AG09319 (cell line): ENCODE results near the gene ACBD6.
"Not testable (repeated sequence)": the region's sequence is repeated elsewhere in the genome, so short reads cannot be mapped to it uniquely, and the experiment has no call there.

Experiments
- DNase-seq: peaks from one replicate; pipeline ENCODE4 v3.0.0-alpha.2; 2010; ENCODE audit warnings: low read depth; ENCODE audit errors: extremely low read depth
- CTCF ChIP-seq: IDR thresholded peaks from 2 replicates; pipeline ENCODE4 v1.5.1; 2011; ENCODE audit warnings: low read depth, mild to moderate bottlenecking, inconsistent platforms, low read length, moderate library complexity

Gene ACBD6

GRCh38 chr1:180428782-180429695 lies 73.3 kb downstream of the ACBD6 start:
- no peak for TF ChIP-seq CTCF
- DNase-seq = no peak

GRCh38 chr1:180425952-180426351 lies 76.4 kb downstream of the ACBD6 start:
- no peak for TF ChIP-seq CTCF
- no peak for DNase-seq

- TF ChIP-seq CTCF = no peak
- DNase-seq = no peak
Measured at GRCh38 chr1:180424848-180425457, 77.4 kb downstream of the ACBD6 start.

GRCh38 chr1:180421614-180422013 lies 80.8 kb downstream of the ACBD6 start:
- no peak for TF ChIP-seq CTCF
- DNase-seq = no peak

- DNase-seq = not testable (repeated sequence)
Measured at GRCh38 chr1:180421145-180421544, 81.2 kb downstream of the ACBD6 start.

GRCh38 chr1:180415985-180416633 lies 86.3 kb downstream of the ACBD6 start:
- TF ChIP-seq CTCF = peak; percentile 43
- no peak for DNase-seq

- no peak for DNase-seq
- no peak for TF ChIP-seq CTCF
Measured at GRCh38 chr1:180415236-180415848, 87.0 kb downstream of the ACBD6 start.
